ENCODE results near the gene PDE6D. TPM values are rescaled to one million over a fixed set of nuclear protein-coding genes. Genes with fewer than 3 reads are reported as not detected.

The PDE6D gene
- total and polyA plus RNA-seq, 2 of the 13 experiments (the other 11 are each of a cell fraction or from before 2014, with no cell fraction given): 14.1 to 23.2 TPM

DNA sequence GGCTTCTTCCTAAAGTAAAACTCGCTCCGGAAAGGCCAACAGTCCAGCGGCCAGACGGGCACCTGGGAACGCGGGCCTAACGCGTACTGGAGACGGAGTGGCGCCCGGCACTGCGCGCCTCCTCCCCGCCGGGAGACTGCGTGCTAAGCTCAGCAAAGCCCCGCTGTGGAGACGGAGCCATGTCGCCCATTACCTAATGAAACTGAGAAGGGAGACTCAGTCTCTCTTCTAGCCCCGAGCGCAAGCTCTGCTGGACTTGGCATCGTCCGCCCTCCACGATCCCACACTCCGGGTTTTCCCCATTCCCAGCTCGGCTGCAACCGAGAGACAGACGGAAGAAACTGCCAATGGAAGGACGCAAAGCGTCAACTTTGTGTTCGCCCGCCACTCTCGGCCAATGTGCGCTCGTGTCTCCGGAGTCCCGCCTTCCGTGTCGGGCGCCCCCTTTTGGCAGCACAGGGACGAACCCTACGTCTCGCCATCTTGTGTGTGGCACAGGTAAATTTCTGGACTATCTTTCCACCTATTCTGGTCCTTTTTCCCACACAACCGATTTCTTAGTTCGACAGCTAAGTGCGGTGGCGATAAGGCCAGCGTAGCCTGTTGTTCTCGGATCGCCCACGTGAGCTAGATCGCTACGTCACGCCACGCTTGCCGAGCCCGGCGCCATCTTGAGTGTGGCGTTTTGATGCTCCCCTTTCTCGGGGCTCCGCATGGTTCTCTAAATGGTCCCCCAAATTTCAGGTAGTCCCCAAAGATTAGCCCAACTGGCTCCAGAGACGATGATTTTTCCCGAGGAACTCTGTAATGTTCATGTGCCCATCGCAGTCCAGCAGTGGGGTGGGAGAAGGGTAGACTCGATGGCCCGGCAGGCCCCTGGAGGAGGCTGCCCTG, 74.1 kb downstream of the PDE6D start (continued):
- TF ChIP-seq SMARCC2 (IDR thresholded peaks at IDR 0.05) (no peak), CENPBD1 (CRISPR knock-in tag; IDR thresholded peaks at IDR 0.05; ENCODE audit: borderline replicate concordance, low read depth) (no peak), MED13 (CRISPR knock-in tag; IDR thresholded peaks at IDR 0.05) (peak; percentile 70), IKZF5 (CRISPR knock-in tag; IDR thresholded peaks at IDR 0.05) (no peak; the same call in 1 of the 2 replicates), CHD4 (IDR thresholded peaks at IDR 0.05; ENCODE audit: borderline replicate concordance, low read length) (0 out of 2 replicates have a peak, but pooled peaks have one; percentile 78), TGIF2 (CRISPR knock-in tag; IDR thresholded peaks at IDR 0.05) (peak; percentile 87), NKX3-1 (CRISPR knock-in tag; IDR thresholded peaks at IDR 0.05) (no peak), SNAPC2 (CRISPR knock-in tag; IDR thresholded peaks at IDR 0.05) (no peak; the same call in 1 of the 2 replicates), ZNF770 (CRISPR knock-in tag; IDR thresholded peaks at IDR 0.05) (peak; percentile 53), TOPORS (CRISPR knock-in tag; IDR thresholded peaks at IDR 0.05) (peak; percentile 25; the same call in 1 of the 2 replicates), ZNF496 (CRISPR knock-in tag; IDR thresholded peaks at IDR 0.05; ENCODE audit: insufficient replicate concordance) (no peak), YEATS2 (CRISPR knock-in tag; IDR thresholded peaks at IDR 0.05; ENCODE audit: borderline replicate concordance) (peak; percentile 56), ZNF777 (CRISPR knock-in tag; IDR thresholded peaks at IDR 0.05) (peak; percentile 68; the same call in 1 of the 2 replicates), ZMAT3 (CRISPR knock-in tag; conservative IDR thresholded peaks at IDR 0.05) (peak; percentile 74; the same call in 1 of the 2 replicates), ZNF550 (CRISPR knock-in tag; IDR thresholded peaks at IDR 0.05; ENCODE audit: borderline replicate concordance) (no peak), SOX13 (IDR thresholded peaks at IDR 0.05) (no peak; the same call in 1 of the 2 replicates), SOX13 (CRISPR knock-in tag; conservative IDR thresholded peaks at IDR 0.05 in 1 of 2, IDR thresholded peaks at IDR 0.05 in 1 of 2) (peak in 1 of 2 experiments; percentile 60; a peak in 2 of 4 replicates), ZNF737 (CRISPR knock-in tag; IDR thresholded peaks at IDR 0.05; ENCODE audit: borderline replicate concordance) (peak; percentile 72; the same call in 1 of the 2 replicates)
- TF ChIP-seq, protein P1, sequence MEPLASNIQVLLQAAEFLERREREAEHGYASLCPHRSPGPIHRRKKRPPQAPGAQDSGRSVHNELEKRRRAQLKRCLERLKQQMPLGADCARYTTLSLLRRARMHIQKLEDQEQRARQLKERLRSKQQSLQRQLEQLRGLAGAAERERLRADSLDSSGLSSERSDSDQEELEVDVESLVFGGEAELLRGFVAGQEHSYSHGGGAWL (CRISPR knock-in tag; IDR thresholded peaks at IDR 0.05): peak; percentile 34; the same call in 1 of the 2 replicates
- TF ChIP-seq, protein P2, sequence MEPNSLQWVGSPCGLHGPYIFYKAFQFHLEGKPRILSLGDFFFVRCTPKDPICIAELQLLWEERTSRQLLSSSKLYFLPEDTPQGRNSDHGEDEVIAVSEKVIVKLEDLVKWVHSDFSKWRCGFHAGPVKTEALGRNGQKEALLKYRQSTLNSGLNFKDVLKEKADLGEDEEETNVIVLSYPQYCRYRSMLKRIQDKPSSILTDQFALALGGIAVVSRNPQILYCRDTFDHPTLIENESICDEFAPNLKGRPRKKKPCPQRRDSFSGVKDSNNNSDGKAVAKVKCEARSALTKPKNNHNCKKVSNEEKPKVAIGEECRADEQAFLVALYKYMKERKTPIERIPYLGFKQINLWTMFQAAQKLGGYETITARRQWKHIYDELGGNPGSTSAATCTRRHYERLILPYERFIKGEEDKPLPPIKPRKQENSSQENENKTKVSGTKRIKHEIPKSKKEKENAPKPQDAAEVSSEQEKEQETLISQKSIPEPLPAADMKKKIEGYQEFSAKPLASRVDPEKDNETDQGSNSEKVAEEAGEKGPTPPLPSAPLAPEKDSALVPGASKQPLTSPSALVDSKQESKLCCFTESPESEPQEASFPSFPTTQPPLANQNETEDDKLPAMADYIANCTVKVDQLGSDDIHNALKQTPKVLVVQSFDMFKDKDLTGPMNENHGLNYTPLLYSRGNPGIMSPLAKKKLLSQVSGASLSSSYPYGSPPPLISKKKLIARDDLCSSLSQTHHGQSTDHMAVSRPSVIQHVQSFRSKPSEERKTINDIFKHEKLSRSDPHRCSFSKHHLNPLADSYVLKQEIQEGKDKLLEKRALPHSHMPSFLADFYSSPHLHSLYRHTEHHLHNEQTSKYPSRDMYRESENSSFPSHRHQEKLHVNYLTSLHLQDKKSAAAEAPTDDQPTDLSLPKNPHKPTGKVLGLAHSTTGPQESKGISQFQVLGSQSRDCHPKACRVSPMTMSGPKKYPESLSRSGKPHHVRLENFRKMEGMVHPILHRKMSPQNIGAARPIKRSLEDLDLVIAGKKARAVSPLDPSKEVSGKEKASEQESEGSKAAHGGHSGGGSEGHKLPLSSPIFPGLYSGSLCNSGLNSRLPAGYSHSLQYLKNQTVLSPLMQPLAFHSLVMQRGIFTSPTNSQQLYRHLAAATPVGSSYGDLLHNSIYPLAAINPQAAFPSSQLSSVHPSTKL (CRISPR knock-in tag; IDR thresholded peaks at IDR 0.05): peak; percentile 31
